KBM-7 (cell line): ENCODE measurements around the gene GALNT10.
"Not testable (repeated sequence)": the region's sequence is repeated elsewhere in the genome, so short reads cannot be mapped to it uniquely, and the experiment has no call there.

ENCODE experiments used
- DNase-seq: peaks from one replicate; pipeline ENCODE4 v3.0.0-alpha.2; 2015
- in situ Hi-C: fragments of 300-500 bp; cut with MboI; formaldehyde crosslinking; loops from 2 replicates; pipeline ENCODE4 v1.14.3; 2020; ENCODE audit warnings: low sequenced_read_pairs, low pct_unique_long_range_greater_than_20kb, mixed read lengths

Gene GALNT10

GRCh38 chr5:154190595-154191304 is at the start of gene GALNT10:
GALNT10 (plus strand) TSS chr5:154190733; CDS start chr5:154190867, 134 bp downstream.
- in situ Hi-C loops: no loop called here
- peak; percentile 28 for DNase-seq

GRCh38 chr5:154141745-154142221 is 48.8 kb upstream of the GALNT10 start:
- in situ Hi-C loops: no loop called here
- DNase-seq: no peak

GRCh38 chr5:154143211-154143641 is 47.3 kb upstream of the GALNT10 start:
- in situ Hi-C loops: no loop called here
- no peak for DNase-seq

GRCh38 chr5:154145268-154145667 is 45.3 kb upstream of the GALNT10 start:
- DNase-seq: no peak
- in situ Hi-C loops: no loop called here

- DNase-seq: no peak
- in situ Hi-C loops: no loop called here
These were observed 44.1 kb upstream of the GALNT10 start for GRCh38 chr5:154146409-154146808.

- no peak for DNase-seq
- in situ Hi-C loops: no loop called here
These were observed 42.9 kb upstream of the GALNT10 start for GRCh38 chr5:154147666-154148065.

- DNase-seq, in situ Hi-C loops: not testable (repeated sequence)
These were observed 40.1 kb upstream of the GALNT10 start for GRCh38 chr5:154150471-154150870.

- in situ Hi-C loops: no loop called here
- DNase-seq: no peak
These were observed 32.8 kb upstream of the GALNT10 start for GRCh38 chr5:154157483-154158378.

GRCh38 chr5:154158379-154158737 is 32.2 kb upstream of the GALNT10 start:
- DNase-seq: no peak
- in situ Hi-C loops: no loop called here

GRCh38 chr5:154159343-154159742 is 31.2 kb upstream of the GALNT10 start:
- DNase-seq: no peak
- in situ Hi-C loops: no loop called here

- DNase-seq: no peak
- in situ Hi-C loops: no loop called here
These were observed 27.9 kb upstream of the GALNT10 start for GRCh38 chr5:154162539-154163151.

- no peak for DNase-seq
- in situ Hi-C loops: no loop called here
These were observed 26.9 kb upstream of the GALNT10 start for GRCh38 chr5:154163327-154164248.

GRCh38 chr5:154164249-154164581 is 26.3 kb upstream of the GALNT10 start:
- no peak for DNase-seq
- in situ Hi-C loops: no loop called here

GRCh38 chr5:154165886-154166285 is 24.6 kb upstream of the GALNT10 start:
- in situ Hi-C loops: no loop called here
- DNase-seq: no peak

- in situ Hi-C loops: no loop called here
- no peak for DNase-seq
These were observed 23.4 kb upstream of the GALNT10 start for GRCh38 chr5:154166901-154167791.

GRCh38 chr5:154168395-154168794 is 22.1 kb upstream of the GALNT10 start:
- in situ Hi-C loops: no loop called here
- no peak for DNase-seq

- in situ Hi-C loops: no loop called here
- no peak for DNase-seq
These were observed 17.7 kb upstream of the GALNT10 start for GRCh38 chr5:154172785-154173184.

- no peak for DNase-seq
- in situ Hi-C loops: no loop called here
These were observed 16.4 kb upstream of the GALNT10 start for GRCh38 chr5:154174091-154174490.
